VCaP (cell line): ENCODE results near the gene FAM219B.

Experiments
- H3K27ac ChIP-seq: fragments of 450-650 bp; 2 replicates; pipeline ENCODE4 v1.5.1; 2017
- CTCF ChIP-seq: fragments of 450-650 bp; conservative IDR thresholded peaks from 2 replicates; pipeline ENCODE4 v1.5.1; 2017; ENCODE audit warnings: mild to moderate bottlenecking, moderate library complexity

Gene FAM219B, protein sequence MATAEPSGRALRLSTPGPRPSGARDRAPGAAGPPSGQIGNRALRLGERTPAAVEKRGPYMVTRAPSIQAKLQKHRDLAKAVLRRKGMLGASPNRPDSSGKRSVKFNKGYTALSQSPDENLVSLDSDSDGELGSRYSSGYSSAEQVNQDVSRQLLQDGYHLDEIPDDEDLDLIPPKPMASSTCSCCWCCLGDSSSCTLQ

GRCh38 chr15:74906450-74907162 is at the start of gene FAM219B:
Gene FAM219B (minus strand): TSS chr15:74906851. CDS start chr15:74906800, 51 bp downstream.
- H3K27ac ChIP-seq = peak within 1 kb of the TSS; percentile 98
- TF ChIP-seq CTCF = no peak

DNA sequence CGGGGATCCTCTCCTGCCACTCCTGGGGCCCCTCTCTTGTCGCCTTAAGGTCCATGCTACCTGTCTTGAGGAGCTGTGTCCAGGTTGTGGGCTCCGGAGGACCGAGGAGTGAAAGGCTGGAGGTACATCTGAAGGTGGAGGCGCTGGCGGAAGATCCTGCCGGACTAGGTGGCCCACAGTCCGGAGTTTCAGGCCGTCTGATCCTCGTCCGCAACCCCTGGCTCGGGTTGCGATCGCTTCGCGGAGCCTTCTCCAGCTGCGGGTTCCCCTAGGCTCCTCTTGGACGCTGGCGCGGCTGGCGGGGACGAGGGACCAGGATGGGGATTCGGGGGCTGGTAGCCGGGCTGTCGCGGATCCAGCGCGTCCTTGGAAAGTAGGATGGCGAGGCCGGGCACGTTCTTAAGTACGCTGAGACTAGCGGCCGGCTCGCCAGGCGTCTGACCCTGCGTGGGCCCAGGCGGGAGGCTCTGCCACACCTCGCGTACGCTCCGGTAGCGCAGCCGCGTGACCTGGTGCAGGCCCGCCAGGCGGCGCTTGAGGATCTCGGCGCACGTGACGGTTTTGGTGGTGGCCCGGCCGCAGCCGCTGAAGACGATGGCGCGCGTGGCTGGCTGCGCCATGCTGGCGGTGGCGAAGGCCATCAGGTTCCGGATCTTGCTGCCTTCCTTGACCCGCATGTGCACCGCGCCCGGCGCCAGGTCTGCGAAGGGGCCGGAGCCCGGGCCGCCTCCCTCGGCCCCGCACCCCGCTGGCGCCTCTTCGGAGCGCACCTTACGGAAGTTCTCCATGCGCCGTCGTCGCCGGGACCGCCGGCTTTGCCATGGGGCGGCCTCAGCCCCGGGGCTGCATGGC is 49.4 kb upstream of the FAM219B start:
- peak; percentile 22; the same call in 1 of the 2 replicates for TF ChIP-seq CTCF
- H3K27ac ChIP-seq = peak overlapping the region; percentile 80

GRCh38 chr15:74955017-74955416 is 48.4 kb upstream of the FAM219B start:
- no peak for TF ChIP-seq CTCF
- no peak overlapping the region for H3K27ac ChIP-seq

DNA sequence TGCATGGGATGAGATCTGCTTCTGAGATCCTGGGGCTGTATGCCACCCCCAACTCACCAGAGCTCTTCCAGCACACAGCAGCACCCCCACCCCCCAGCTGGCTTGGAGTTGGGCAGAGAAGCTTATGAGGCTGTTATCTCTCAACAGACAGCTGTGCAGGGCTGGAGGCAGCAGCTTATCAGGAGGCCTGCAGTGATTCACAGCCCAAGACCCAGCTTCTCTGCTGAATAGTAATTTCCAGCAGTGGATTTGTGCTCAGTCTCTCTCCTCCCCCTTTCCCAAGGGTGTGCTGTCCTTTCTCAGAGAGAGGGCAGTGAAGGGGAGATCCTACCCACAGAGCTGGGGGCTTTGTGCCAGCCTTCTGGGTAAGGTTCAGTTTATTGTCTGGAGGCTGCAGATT is 47.9 kb upstream of the FAM219B start:
- H3K27ac ChIP-seq = no peak overlapping the region
- no peak for TF ChIP-seq CTCF

DNA sequence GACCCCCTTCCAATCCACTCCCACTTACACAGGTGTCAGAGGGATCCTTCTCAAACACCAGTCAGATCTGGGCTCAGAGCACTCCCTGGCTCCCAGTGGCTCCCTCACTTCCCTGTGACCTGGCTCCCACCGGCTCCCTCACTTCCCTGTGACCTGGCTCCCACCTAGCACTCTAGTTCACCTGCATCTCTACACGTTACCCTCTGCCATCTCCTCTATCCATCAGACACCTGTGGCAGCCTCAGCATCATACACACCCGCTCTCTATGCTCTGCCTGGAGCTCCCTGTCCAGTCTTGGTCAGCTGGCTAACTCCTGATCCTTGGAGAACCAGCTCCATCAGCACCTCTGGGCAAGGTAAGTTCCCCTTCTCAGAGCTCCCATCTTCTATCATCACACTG is 44.4 kb upstream of the FAM219B start:
- no peak overlapping the region for H3K27ac ChIP-seq
- TF ChIP-seq CTCF = no peak

DNA sequence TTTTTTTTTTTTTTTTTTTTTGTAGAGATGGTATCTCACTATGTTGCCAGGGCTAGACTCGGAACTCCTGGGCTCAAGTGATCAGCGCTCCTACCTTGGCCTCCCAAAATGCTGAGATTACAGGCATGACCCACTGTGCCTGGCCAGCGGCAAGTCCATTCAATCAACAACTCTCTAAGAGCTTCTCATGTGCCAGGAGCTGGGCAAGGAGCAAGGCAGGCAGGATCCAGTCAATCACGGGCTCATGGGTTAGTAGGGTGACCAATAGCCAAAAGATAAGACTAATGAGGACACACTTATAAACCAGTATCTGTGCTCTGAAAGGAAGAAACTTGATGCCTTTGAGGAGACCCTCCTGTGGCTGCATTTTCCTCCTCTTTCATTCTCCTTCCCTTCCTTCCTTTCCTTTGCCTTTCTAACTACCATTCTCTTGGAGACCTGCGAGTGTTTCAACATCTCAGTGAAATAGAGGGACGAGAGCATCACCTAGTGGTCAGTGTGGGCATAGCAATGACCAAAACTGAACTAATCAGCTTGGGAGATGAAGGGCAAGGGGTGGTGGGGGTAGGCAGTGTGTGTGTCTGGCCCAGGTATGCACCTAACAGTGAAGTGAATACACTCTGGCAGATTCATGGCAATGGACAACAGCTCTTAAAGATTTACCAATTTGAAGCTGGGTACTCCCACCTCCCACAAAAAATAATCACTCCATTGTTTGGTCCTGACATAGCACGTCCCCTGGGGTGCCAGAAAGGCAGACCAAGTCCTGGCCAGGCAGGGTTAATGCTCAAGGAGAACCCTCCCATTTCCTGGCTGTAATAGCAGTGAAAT is 43.6 kb upstream of the FAM219B start:
- H3K27ac ChIP-seq = peak overlapping the region; percentile 47
- peak; percentile 99 for TF ChIP-seq CTCF
